Astrocyte of the spinal cord (primary cell): ENCODE results near the gene KRT86.

Experiments used
- DNase-seq: peaks from one replicate; pipeline ENCODE4 v3.0.0; 2011; ENCODE audit warnings: low read depth, low spot score
- H3K4me3 ChIP-seq: 2 replicates; pipeline ENCODE4 v1.5.1; 2011; ENCODE audit warnings: low read depth, mild to moderate bottlenecking, low read length, moderate library complexity
- CTCF ChIP-seq: IDR thresholded peaks from 2 replicates; pipeline ENCODE4 v1.5.1; 2012; ENCODE audit warnings: low read depth, mild to moderate bottlenecking, low read length, inconsistent platforms
- in situ Hi-C: cut with HindIII; loops from 2 replicates; pipeline ENCODE4 v1.10.0; 2017; ENCODE audit warnings: low sequenced_read_pairs

The KRT86 gene

GRCh38 chr12:52229836-52230343 lies 44.6 kb upstream of the KRT86 start:
- H3K4me3 ChIP-seq = no peak overlapping the region
- TF ChIP-seq CTCF = no peak
- in situ Hi-C loops = no loop called here
- DNase-seq = no peak

- DNase-seq = peak; percentile 67
- H3K4me3 ChIP-seq = no peak overlapping the region
- in situ Hi-C loops = no loop called here
- no peak for TF ChIP-seq CTCF
These were observed 43.8 kb upstream of the KRT86 start for GRCh38 chr12:52230364-52231281.

- in situ Hi-C loops = no loop called here
- H3K4me3 ChIP-seq = no peak overlapping the region
- TF ChIP-seq CTCF = no peak
- DNase-seq = no peak
These were observed 42.9 kb upstream of the KRT86 start for GRCh38 chr12:52231305-52232202.

GRCh38 chr12:52232203-52232673 lies 42.2 kb upstream of the KRT86 start:
- no peak for DNase-seq
- in situ Hi-C loops = no loop called here
- no peak overlapping the region for H3K4me3 ChIP-seq
- no peak for TF ChIP-seq CTCF

GRCh38 chr12:52232674-52233461 lies 41.6 kb upstream of the KRT86 start, which contains the start of gene KRT7:
TSS of gene KRT7 (plus strand) at chr12:52233243. CDS start at chr12:52233297, 54 bp downstream.
- in situ Hi-C loops = no loop called here
- H3K4me3 ChIP-seq = peak within 1 kb of the TSS; percentile 15
- peak; percentile 13 for TF ChIP-seq CTCF
- no peak for DNase-seq
